IMR-90 (cell line): ENCODE data around the gene KRTDAP. TPM values are rescaled to one million over a fixed set of nuclear protein-coding genes. Genes with fewer than 3 reads are reported as not detected.

Source experiments
- ATAC-seq: fragments of 200-7000 bp; cut with Tn5 transposase; 2 replicates; pipeline ENCODE4 v1.9.1; 2020; ENCODE audit warnings: low read depth, mild to moderate bottlenecking, moderate library complexity
- BruUV-seq: library from RNA; stranded (reverse); fragments of 400-500 nt; replicated peaks from 2 replicates; lab custom pipeline; 2021; lab: Mats Ljungman, UMichigan
- CTCF ChIA-PET: fragments of 300-600 bp; formaldehyde crosslinking; extraction: SDS; loops from one replicate; lab custom pipeline; 2021; ENCODE audit warnings: antibody characterized with exemption; lab: Yijun Ruan, JAX
- POLR2A ChIA-PET: fragments of 300-600 bp; sonication (Branson Sonifier 250); formaldehyde crosslinking; loops from one replicate; lab custom pipeline; 2022; ENCODE audit warnings: antibody characterized with exemption; ENCODE audit not compliant: unreplicated experiment; lab: Charles Lee
- DNase-seq: peaks from one replicate; pipeline ENCODE4 v3.0.0; 2013
- H2AFZ ChIP-seq: replicated peaks from 2 replicates; pipeline ENCODE3; 2013; ENCODE audit warnings: low read length, mild to moderate bottlenecking; ENCODE audit not compliant: poor library complexity
- H2AK5ac ChIP-seq: 2 replicates; pipeline ENCODE4 v1.6.1; 2013; ENCODE audit warnings: low read depth, low read length, inconsistent platforms
- H2AK9ac ChIP-seq: replicated peaks from 2 replicates; pipeline ENCODE3; 2013; ENCODE audit warnings: mild to moderate bottlenecking, low read depth, low read length, moderate library complexity; ENCODE audit not compliant: poor library complexity
- H2BK120ac ChIP-seq: 2 replicates; pipeline ENCODE4 v1.6.1; 2013; ENCODE audit warnings: low read depth, low read length, inconsistent platforms
- H2BK15ac ChIP-seq: 3 replicates; pipeline ENCODE4 v1.6.1; 2013; ENCODE audit warnings: low read depth, low read length, inconsistent platforms
- H2BK20ac ChIP-seq: 2 replicates; pipeline ENCODE4 v1.6.1; 2013; ENCODE audit warnings: low read depth, mild to moderate bottlenecking, inconsistent platforms, low read length, moderate library complexity
- H2BK5ac ChIP-seq: 2 replicates; pipeline ENCODE4 v1.6.1; 2013; ENCODE audit warnings: mild to moderate bottlenecking, low read depth, low read length, inconsistent platforms; ENCODE audit not compliant: poor library complexity, severe bottlenecking
- H3K14ac ChIP-seq: replicated peaks from 2 replicates; pipeline ENCODE4 v1.6.1; 2013; ENCODE audit warnings: low read depth, low read length, inconsistent platforms
- H3K18ac ChIP-seq: 2 replicates; pipeline ENCODE4 v1.6.1; 2013; ENCODE audit warnings: low read depth, low read length, control low read depth
- H3K23ac ChIP-seq: 2 replicates; pipeline ENCODE4 v1.6.1; 2013; ENCODE audit warnings: low read depth, low read length, inconsistent platforms
- H3K27ac ChIP-seq: 2 replicates; pipeline ENCODE4 v1.5.1; 2013; ENCODE audit warnings: mild to moderate bottlenecking, control low read depth, low read length; ENCODE audit not compliant: insufficient read depth
- H3K27me3 ChIP-seq: 2 replicates; pipeline ENCODE4 v1.6.1; 2013; ENCODE audit warnings: low read length; ENCODE audit not compliant: control insufficient read depth, insufficient read depth
- H3K36me3 ChIP-seq: 2 replicates; pipeline ENCODE4 v1.6.1; 2013; ENCODE audit warnings: low read length, mixed read lengths; ENCODE audit not compliant: control insufficient read depth, insufficient read depth
- H3K4ac ChIP-seq: 2 replicates; pipeline ENCODE4 v1.6.1; 2013; ENCODE audit warnings: low read depth, low read length, inconsistent platforms
- H3K4me1 ChIP-seq: 2 replicates; pipeline ENCODE4 v1.6.1; 2013; ENCODE audit warnings: low read length, mixed read lengths; ENCODE audit not compliant: control insufficient read depth, insufficient read depth
- H3K4me2 ChIP-seq: 2 replicates; pipeline ENCODE4 v1.6.1; 2013; ENCODE audit warnings: low read depth, mild to moderate bottlenecking, control low read depth, low read length, moderate library complexity
- H3K4me3 ChIP-seq: 2 replicates; pipeline ENCODE4 v1.5.1; 2013; ENCODE audit warnings: low read depth, mild to moderate bottlenecking, control low read depth, low read length, moderate library complexity; ENCODE audit not compliant: insufficient read depth
- H3K56ac ChIP-seq: 2 replicates; pipeline ENCODE4 v1.6.1; 2013; ENCODE audit warnings: low read length, inconsistent platforms; ENCODE audit not compliant: insufficient read depth; ENCODE audit errors: extremely low read depth
- H3K79me1 ChIP-seq, 2 experiments: 2 replicates each; pipeline ENCODE4 v1.6.1; 2013; ENCODE audit warnings: low read length in 2 of 2, inconsistent platforms in 1 of 2, low read depth in 1 of 2
- H3K9ac ChIP-seq: 2 replicates; pipeline ENCODE4 v1.6.1; 2013; ENCODE audit warnings: low read depth, low read length, control low read depth
- H3K9me1 ChIP-seq: 2 replicates; pipeline ENCODE4 v1.6.1; 2013; ENCODE audit warnings: low read length, inconsistent platforms; ENCODE audit not compliant: insufficient read depth
- H3K9me3 ChIP-seq: 2 replicates; pipeline ENCODE4 v1.6.1; 2013; ENCODE audit warnings: low read length; ENCODE audit not compliant: control insufficient read depth, insufficient read depth
- H4K20me1 ChIP-seq: 2 replicates; pipeline ENCODE4 v1.6.1; 2013; ENCODE audit warnings: low read length, inconsistent platforms; ENCODE audit not compliant: insufficient read depth
- H4K5ac ChIP-seq: 2 replicates; pipeline ENCODE4 v1.6.1; 2013; ENCODE audit warnings: mild to moderate bottlenecking, low read depth, low read length, control low read depth
- H4K8ac ChIP-seq, 2 experiments: 2 replicates each; pipeline ENCODE4 v1.6.1; 2013; ENCODE audit warnings: low read depth in 2 of 2, low read length in 2 of 2, control low read depth in 1 of 2, inconsistent platforms in 1 of 2
- H4K91ac ChIP-seq: 2 replicates; pipeline ENCODE4 v1.6.1; 2013; ENCODE audit warnings: low read depth, low read length, inconsistent platforms; ENCODE audit not compliant: insufficient read depth
- CEBPB ChIP-seq: IDR thresholded peaks from 2 replicates; pipeline ENCODE4 v1.6.1; 2012; ENCODE audit warnings: low read depth, low read length, improper control_type of control experiment
- CHD1 ChIP-seq: IDR thresholded peaks from 2 replicates; pipeline ENCODE4 v1.6.1; 2012; ENCODE audit warnings: low read depth, low read length, improper control_type of control experiment
- MXI1 ChIP-seq: IDR thresholded peaks from 2 replicates; pipeline ENCODE4 v1.6.1; 2012; ENCODE audit warnings: low read depth, mild to moderate bottlenecking, low read length, moderate library complexity, borderline replicate concordance
- USF2 ChIP-seq: fragments of 150-350 bp; IDR thresholded peaks from 2 replicates; pipeline ENCODE4 v1.6.1; 2017; ENCODE audit warnings: mild to moderate bottlenecking, antibody characterized with exemption, low read length, low read depth
- WGBS, 2 experiments: methylation state at CpG; one replicate each; pipeline versions ENCODE4 v1.1.5 to v1.1.7; 2013; ENCODE audit warnings: missing lambda C conversion rate in 2 of 2; ENCODE audit not compliant: insufficient read length in 1 of 2; ENCODE audit errors: extremely low coverage in 2 of 2; 5-methylcytosine and 5-hydroxymethylcytosine counted together
- dilution Hi-C: fragments of 300-500 bp; cut with HindIII; formaldehyde crosslinking; loops from one replicate; pipeline ENCODE4 v1.14.3; 2018; ENCODE audit warnings: low sequenced_read_pairs; ENCODE audit not compliant: unreplicated experiment
- in situ Hi-C: fragments of 300-500 bp; cut with MboI; formaldehyde crosslinking; loops from 3 replicates; pipeline ENCODE4 v1.14.3; 2019; ENCODE audit warnings: low sequenced_read_pairs, inconsistent platforms, mixed read lengths
- intact Hi-C: fragments of 100-400 bp; cut with micrococcal nuclease; formaldehyde crosslinking; loops from 2 replicates; pipeline ENCODE4 v1.10.0; 2022
- polyA plus RNA-seq, 3 experiments: library from polyadenylated mRNA; depleted of rRNA; stranded (reverse); fragments of >200 nt; gene quantifications; 2 replicates each; pipeline ENCODE4 v1.2.3, GENCODE V29; 2012; ENCODE audit warnings: low replicate concordance in 1 of 3
- total RNA-seq: library from RNA; depleted of rRNA; stranded (reverse); fragments of >200 nt; gene quantifications from 2 replicates; pipeline ENCODE4 v1.2.3, GENCODE V29; 2012

KRTDAP gene
- total and polyA plus RNA-seq, 2 of the 4 experiments (the other 2 are of a cell fraction), result not detected

DNA sequence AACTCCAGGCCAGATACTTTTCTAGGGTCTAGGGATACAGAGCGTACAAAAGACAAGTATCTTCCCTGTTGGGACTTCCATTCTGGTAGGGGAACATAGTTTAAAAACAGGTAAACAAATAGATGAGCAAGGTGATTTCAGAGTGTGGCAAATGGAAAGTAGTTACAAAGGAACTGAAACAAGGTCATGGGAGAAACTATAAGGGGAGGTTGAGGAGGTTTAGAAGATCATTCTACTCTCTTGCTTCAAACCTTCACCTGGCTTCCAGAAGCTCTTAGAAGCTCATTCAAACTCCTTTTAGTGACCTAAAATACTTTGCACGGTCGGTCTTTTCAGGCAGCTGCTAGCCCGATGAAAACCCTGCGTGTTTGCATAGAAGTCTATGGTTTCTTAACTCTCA, 33.1 kb downstream of the KRTDAP start:
- no peaks in the 10 kb centered on the region for H3K9me3 ChIP-seq
- no peak overlapping the region for H2AK5ac ChIP-seq
- DNase-seq, result no peak
- H4K20me1 ChIP-seq, result no peaks in the 10 kb centered on the region
- H3K27ac ChIP-seq, result no peak overlapping the region
- H3K4me2 ChIP-seq, result no peak overlapping the region
- H3K4ac ChIP-seq, result no peak overlapping the region
- CTCF ChIA-PET, result interaction anchor here (0.6 kb wide), 1 partner anchor 490 kb away, joined by 3 read pairs; no protein-coding TSS in a partner anchor
- H3K18ac ChIP-seq, result no peak overlapping the region
- H3K27me3 ChIP-seq, result peaks cover 4% of the 10 kb centered on the region; the same call in 1 of the 2 replicates
- no peak overlapping the region for H4K91ac ChIP-seq
- in situ Hi-C loops (no loop called here), intact Hi-C loops (no loop called here), dilution Hi-C loops (no loop called here)
- H3K14ac ChIP-seq, result no peak overlapping the region
- H2AK9ac ChIP-seq, result no peak overlapping the region
- H3K4me1 ChIP-seq, result no peaks in the 10 kb centered on the region
- ATAC-seq, result no peak
- H3K9me1 ChIP-seq, result no peaks in the 10 kb centered on the region
- POLR2A ChIA-PET, result no interaction called here
- no peak overlapping the region for H3K56ac ChIP-seq
- WGBS, 2 experiments, result 80% methylated on average over 1 of the region's 5 CpGs; no CpG with 5 or more reads in 1 of the 2 experiments
- no TSS peak for BruUV-seq
- no peak overlapping the region for H2BK20ac ChIP-seq
- H2BK15ac ChIP-seq, result no peak overlapping the region
- no peak overlapping the region for H2AFZ ChIP-seq
- no peak overlapping the region for H3K23ac ChIP-seq
- H3K9ac ChIP-seq, result no peak overlapping the region
- no peak overlapping the region for H4K8ac ChIP-seq
- no peaks in the 10 kb centered on the region for H3K36me3 ChIP-seq
- H3K79me1 ChIP-seq, result no peaks in the 10 kb centered on the region
- no peak overlapping the region for H4K5ac ChIP-seq
- H2BK120ac ChIP-seq, result no peak overlapping the region
- no peak overlapping the region for H2BK5ac ChIP-seq
- TF ChIP-seq MXI1, result no peak
- TF ChIP-seq CHD1, result no peak
- TF ChIP-seq USF2, result no peak
- TF ChIP-seq CEBPB, result no peak
- no peak overlapping the region for H3K4me3 ChIP-seq
